Activated naive CD4-positive, alpha-beta T cell treated with anti-CD3 and anti-CD28 coated beads, Interleukin-2, amount 50 U/mL, for 72 hours (primary cell): ENCODE data around the gene GSDME. TPM values are rescaled to one million over a fixed set of nuclear protein-coding genes. Genes with fewer than 3 reads are reported as not detected.

ENCODE experiments used
- ATAC-seq, 2 donors: fragments of 150-1000 bp; cut with Tn5 transposase; 2 replicates each; pipeline ENCODE4 v1.10.0; 2021; ENCODE audit warnings: mild to moderate bottlenecking in 2 of 2, moderate library complexity in 2 of 2
- DNase-seq, 2 donors: peaks; one replicate each; pipeline ENCODE4 v3.0.0; 2021 to 2022; ENCODE audit warnings: low spot score in 2 of 2
- H3K27ac Mint-ChIP-seq, 2 donors: one replicate each; pipeline ENCODE4 v1.8.0; 2022; ENCODE audit warnings: mild to moderate bottlenecking in 2 of 2, mixed read lengths in 2 of 2
- H3K36me3 Mint-ChIP-seq, 2 donors: one replicate each; pipeline ENCODE4 v1.8.0; 2022; ENCODE audit warnings: mixed read lengths in 2 of 2
- H3K9me3 Mint-ChIP-seq, 2 donors: one replicate each; pipeline ENCODE4 v1.8.0; 2022; ENCODE audit warnings: mixed read lengths in 2 of 2
- total RNA-seq, 2 donors: library from RNA; stranded (reverse); gene quantifications; one replicate each; pipeline ENCODE4 v1.2.3, GENCODE V29; 2022

The GSDME gene
- total RNA-seq, 2 donors from 2014 or later = 3.2 to 6.0 TPM

- Mint-ChIP-seq H3K27ac (no peak overlapping the region), H3K36me3 (peaks cover 0 to 4% of the 10 kb centered on the region in 2 donors), H3K9me3 (no peaks in the 10 kb centered on the region)
- DNase-seq (no peak), ATAC-seq (no peak)
Measured at GRCh38 chr7:24720283-24720682, 37.0 kb downstream of the GSDME start.

DNA sequence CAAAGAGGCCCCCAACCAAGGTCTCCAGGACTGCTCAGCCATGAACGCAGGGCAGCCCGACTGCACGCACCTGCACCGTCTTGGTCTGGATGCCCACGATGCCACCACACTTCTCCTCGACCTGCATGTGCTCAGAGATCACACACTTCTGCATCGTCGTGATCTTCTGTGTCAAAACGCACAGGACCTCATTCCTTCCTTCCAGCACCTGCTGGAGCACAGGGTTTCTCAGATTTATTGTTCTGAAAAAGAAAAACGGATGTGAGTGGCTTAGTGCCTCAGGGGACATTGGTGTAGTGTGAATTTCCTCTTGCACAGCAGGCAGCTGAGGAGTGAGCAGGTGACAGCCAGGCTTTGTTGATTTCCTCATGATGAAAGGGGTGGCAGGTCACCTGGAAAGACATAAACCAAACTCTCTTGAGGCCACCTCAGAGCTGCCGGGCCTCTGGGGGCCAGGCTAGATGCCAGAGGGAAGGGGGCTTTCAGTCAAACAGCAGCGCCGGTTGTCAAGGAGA, 38.2 kb downstream of the GSDME start:
- Mint-ChIP-seq H3K36me3 (peaks cover 0 to 4% of the 10 kb centered on the region in 2 donors), H3K9me3 (no peaks in the 10 kb centered on the region), H3K27ac (no peak overlapping the region)
- no peak for DNase-seq
- no peak for ATAC-seq

GRCh38 chr7:24718431-24718831, 38.8 kb downstream of the GSDME start:
- ATAC-seq = no peak
- DNase-seq = no peak
- Mint-ChIP-seq H3K9me3 (no peaks in the 10 kb centered on the region), H3K27ac (no peak overlapping the region), H3K36me3 (peaks cover 0 to 4% of the 10 kb centered on the region in 2 donors)

GRCh38 chr7:24717694-24718320, 39.5 kb downstream of the GSDME start:
- DNase-seq = no peak
- peaks cover 0 to 4% of the 10 kb centered on the region in 2 donors for H3K36me3 Mint-ChIP-seq
- ATAC-seq = no peak
- H3K27ac Mint-ChIP-seq = no peak overlapping the region
- no peaks in the 10 kb centered on the region for H3K9me3 Mint-ChIP-seq

DNA sequence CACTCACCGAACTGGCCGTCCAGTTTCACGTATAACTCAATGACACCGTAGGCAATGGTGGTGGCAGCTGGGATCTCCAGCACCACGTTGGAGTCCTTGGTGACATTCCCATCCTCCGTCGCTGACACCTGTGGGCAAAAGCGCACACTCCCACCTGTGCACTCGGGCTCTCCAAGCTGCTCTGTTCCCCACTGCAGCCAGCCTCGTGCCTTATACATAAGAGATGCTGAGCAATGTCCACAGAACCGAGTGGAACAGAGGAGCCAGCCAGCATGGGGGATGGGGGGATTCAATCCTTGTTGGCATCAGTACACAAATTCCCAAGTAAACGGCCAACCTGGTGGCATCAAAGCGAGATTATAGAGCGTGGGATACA, 40.0 kb downstream of the GSDME start:
- DNase-seq = no peak
- Mint-ChIP-seq H3K36me3 (peaks cover 0 to 4% of the 10 kb centered on the region in 2 donors), H3K27ac (peak overlapping the region in 1 of 2 donors; percentile 47), H3K9me3 (no peaks in the 10 kb centered on the region)
- no peak for ATAC-seq

DNA sequence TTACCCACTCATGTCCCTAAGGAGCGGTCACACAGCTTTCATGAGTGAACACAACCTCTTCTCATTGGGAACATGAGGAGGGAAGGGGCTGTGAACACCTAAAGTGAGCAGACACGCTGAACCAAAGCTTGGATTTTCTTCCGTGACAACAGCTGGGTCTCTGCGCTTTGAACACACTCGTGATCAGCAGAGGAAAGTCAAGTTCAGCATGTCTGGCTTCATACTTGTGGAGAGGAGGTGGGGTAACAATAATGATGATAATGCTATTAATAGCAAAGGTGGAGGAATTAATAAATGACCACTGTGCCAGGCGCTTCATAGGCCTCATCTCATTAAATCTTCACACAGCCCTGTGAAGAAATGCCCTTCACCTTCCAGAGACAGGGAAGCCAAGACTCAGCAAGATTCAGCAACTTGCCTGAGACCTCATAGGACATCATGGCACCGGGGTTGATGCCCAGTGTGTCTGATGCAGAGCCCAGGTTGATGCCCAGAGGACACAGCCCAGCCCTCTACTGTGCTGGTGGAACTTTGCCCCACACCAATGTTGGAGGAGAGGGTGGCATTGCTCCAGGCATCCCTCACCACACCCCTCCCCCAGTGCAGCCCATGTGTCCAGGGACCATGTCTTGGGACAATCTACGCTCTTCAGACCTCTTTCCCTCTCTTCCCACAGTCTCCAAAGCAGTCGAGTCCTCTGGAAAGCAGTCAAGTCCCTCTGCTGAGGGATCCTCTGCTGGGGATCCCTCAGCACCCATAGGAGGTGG, 40.6 kb downstream of the GSDME start:
- ATAC-seq = no peak
- no peak for DNase-seq
- H3K9me3 Mint-ChIP-seq = no peaks in the 10 kb centered on the region
- H3K36me3 Mint-ChIP-seq = peaks cover 0 to 4% of the 10 kb centered on the region in 2 donors
- no peak overlapping the region for H3K27ac Mint-ChIP-seq

GRCh38 chr7:24715661-24716479, 41.4 kb downstream of the GSDME start:
- DNase-seq (no peak), ATAC-seq (peak in 1 of 2 donors; percentile 73)
- Mint-ChIP-seq H3K36me3 (peaks cover 0 to 4% of the 10 kb centered on the region in 2 donors), H3K9me3 (no peaks in the 10 kb centered on the region), H3K27ac (no peak overlapping the region)

DNA sequence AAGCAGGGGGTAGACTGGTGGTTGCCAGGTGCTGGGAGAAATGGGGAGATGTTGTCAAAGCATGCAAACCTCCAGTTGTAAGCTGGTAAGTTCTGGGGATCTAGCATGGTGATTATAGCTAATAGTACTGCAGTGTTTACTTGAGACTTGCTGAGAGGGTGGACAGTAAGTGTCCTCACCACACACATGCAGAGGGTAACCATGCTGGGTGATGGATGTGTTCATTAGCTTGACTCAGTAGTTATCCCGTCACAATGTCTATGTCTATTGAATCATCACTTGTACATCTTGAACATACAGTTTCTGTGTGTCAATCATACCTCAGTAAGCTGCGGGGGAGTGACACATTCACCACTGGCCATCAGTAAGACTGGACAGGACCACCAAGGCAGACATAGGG, 42.1 kb downstream of the GSDME start:
- Mint-ChIP-seq H3K9me3 (no peaks in the 10 kb centered on the region), H3K27ac (no peak overlapping the region), H3K36me3 (peaks cover 0 to 4% of the 10 kb centered on the region in 2 donors)
- no peak for ATAC-seq
- no peak for DNase-seq

DNA sequence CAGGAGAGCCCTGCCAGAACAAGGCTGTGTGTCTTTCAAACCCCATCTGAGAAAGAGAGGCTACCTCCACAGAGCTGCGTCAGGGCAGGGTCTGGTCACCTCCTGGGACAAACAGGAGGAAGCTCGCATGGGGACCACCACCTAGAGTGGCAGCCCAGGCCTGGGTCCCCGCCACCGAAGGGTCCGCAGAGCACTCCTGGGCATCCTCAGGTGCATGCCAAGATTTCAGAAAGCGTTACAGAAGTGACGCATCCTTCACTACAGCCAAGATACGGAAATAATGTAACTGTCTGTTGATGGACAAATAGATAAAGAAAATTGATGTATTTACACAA, 42.6 kb downstream of the GSDME start:
- ATAC-seq = no peak
- no peak overlapping the region for H3K27ac Mint-ChIP-seq
- no peaks in the 10 kb centered on the region for H3K9me3 Mint-ChIP-seq
- peaks cover 0 to 4% of the 10 kb centered on the region in 2 donors for H3K36me3 Mint-ChIP-seq
- DNase-seq = no peak

DNA sequence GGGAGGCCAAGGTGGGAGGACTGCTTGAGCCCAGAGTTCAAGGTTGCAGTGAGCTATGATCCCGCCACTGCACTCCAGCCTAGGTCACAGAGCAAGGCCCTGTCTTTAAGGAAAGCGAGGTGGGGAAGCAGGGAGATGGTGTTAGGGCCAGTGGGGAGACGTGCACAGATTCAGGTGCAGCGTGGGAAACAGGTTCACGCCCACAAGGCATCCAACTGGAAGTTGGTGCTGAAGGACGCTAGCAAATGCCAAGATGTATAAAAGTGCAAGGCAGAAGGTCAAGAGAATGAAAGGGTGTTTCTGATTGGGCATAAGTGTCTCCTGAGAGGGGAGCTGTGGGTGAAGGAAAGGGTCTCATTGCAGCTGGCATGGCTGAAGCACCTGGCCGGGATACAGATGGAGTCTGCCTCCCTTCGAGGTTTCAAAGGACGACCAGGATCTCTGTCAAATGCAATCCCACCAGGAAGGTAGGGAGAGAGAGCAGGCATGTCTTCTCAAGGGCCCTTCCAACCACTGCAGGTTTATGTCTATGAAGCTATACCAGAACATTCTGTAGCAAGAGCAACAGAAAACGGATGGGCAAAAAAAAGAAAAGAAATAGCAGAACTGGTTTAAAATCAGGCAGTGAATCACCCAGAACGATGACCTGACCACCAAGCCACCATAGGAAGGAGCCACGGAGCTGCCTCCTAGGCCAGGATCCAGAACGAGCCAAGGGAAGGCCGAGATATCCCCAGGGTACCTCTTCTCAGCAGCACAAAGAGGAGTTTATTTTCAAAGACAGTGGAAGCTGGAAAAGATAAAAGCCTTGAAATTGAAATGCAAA, 43.2 kb downstream of the GSDME start:
- ATAC-seq (no peak), DNase-seq (no peak)
- Mint-ChIP-seq H3K9me3 (no peaks in the 10 kb centered on the region), H3K27ac (no peak overlapping the region), H3K36me3 (peaks cover 0 to 4% of the 10 kb centered on the region in 2 donors)

DNA sequence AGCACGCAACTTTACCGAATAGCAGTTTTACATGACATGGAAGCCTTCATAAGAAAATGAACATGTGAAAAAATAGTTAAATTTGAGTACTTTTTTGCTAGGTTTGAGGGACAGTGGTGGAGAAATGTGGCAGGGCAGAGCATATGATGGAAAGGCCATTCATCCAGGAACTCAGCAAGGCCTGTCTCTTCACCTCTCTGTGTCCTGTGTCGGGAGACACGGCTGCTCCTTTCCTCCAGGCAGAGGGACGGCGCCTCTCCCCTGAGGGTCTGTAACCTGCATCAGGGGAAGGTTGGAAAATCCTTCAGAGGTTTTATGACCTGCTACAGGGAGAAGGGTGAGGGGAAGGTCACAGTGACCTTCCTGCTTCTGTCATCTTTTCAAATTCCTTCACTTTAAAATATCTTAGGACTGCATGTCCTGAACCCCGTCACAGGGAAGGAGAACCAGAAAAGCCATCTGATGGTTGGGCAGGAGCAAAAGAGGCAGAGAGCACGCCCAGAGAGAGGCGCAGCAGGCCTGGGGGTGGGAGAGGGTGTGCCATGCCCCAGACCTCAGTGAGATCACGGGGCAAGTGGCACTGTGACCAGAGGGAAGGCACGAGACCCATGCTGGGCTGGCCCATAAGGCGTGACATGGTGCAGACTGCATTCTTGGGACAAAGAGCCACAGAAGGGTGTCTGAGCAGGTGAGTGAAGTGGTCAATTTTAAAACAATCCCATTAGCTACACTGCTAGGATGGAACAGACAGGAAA, 44.0 kb downstream of the GSDME start:
- Mint-ChIP-seq H3K9me3 (no peaks in the 10 kb centered on the region), H3K36me3 (peaks cover 0 to 4% of the 10 kb centered on the region in 2 donors)
- no peak for DNase-seq

DNA sequence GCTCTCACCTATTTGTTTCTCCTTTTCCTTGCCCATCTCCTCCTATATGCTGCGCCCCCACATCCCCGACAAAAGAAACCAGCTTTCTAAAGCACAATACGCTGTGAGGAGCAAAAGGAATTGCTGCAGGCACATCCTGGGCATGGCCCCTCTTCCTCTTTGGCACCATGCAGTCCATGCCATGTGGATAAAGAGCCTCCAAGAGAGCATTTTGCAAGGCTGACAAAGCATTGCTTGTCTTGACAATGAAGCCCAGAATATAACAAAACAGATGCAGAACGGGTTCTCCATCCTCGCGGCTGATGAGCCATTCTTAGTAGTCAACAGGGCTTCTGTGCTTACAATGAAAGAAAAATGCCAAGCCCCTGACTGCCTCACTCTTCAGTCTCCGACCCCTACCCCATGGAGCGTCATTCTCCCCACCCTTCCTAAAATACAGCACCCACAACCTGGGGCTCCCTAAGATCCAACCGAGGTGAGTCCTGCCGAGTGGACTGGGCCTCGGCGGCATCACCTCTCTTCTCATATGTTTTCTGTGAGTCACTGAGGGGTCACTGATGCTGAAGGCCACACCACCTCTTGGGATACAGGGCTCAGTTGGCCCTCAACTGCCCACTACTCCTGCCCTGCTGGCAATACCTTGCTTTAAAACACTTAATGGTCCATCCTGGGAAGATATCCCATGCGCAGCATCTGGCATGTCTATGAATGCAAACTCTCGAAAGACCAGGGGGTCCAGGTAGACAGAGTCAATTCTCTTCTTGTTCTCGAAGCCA, 47.5 kb downstream of the GSDME start:
- Mint-ChIP-seq H3K36me3 (no peaks in the 10 kb centered on the region), H3K27ac (no peak overlapping the region), H3K9me3 (no peaks in the 10 kb centered on the region)
- DNase-seq (no peak), ATAC-seq (no peak)

More for the DNA sequence above, 44.0 kb downstream of the GSDME start:
- ATAC-seq = no peak
- H3K27ac Mint-ChIP-seq = no peak overlapping the region

GRCh38 chr7:24709051-24709450, 48.2 kb downstream of the GSDME start:
- Mint-ChIP-seq H3K27ac (no peak overlapping the region), H3K36me3 (no peaks in the 10 kb centered on the region), H3K9me3 (no peaks in the 10 kb centered on the region)
- ATAC-seq = no peak
- no peak for DNase-seq

GRCh38 chr7:24707988-24708615, 49.2 kb downstream of the GSDME start:
- Mint-ChIP-seq H3K36me3 (no peaks in the 10 kb centered on the region), H3K9me3 (no peaks in the 10 kb centered on the region)

More at GRCh38 chr7:24707988-24708615, 49.2 kb downstream of the GSDME start:
- ATAC-seq = no peak
- no peak overlapping the region for H3K27ac Mint-ChIP-seq
- DNase-seq = no peak
